Measurements from ENCODE around the gene ANTKMT. TPM values are rescaled to one million over a fixed set of nuclear protein-coding genes. Genes with fewer than 3 reads are reported as not detected.

Gene ANTKMT
- total RNA-seq, 2 donors from 2014 or later, result 29.7 to 46.7 TPM

- Histone ChIP-seq H3K36me3 (peaks cover 40% of the 10 kb centered on the region), H3K9me3 (no peaks in the 10 kb centered on the region), H3K27ac (no peak overlapping the region), H3K4me1 (ENCODE audit: control insufficient read depth in 1 of 2, low read depth in 2 of 2) (peaks cover 8 to 11% of the 10 kb centered on the region in 2 donors), H3K4me3 (no peak overlapping the region), H3K27me3 (replicated peaks; ENCODE audit: insufficient read depth) (no peaks in the 10 kb centered on the region)
- ATAC-seq (ENCODE audit: insufficient number of reproducible peaks, low FRiP score, low read depth), result no peak
- DNase-seq (ENCODE audit: low spot score), result no peak
- TF ChIP-seq, protein P1, sequence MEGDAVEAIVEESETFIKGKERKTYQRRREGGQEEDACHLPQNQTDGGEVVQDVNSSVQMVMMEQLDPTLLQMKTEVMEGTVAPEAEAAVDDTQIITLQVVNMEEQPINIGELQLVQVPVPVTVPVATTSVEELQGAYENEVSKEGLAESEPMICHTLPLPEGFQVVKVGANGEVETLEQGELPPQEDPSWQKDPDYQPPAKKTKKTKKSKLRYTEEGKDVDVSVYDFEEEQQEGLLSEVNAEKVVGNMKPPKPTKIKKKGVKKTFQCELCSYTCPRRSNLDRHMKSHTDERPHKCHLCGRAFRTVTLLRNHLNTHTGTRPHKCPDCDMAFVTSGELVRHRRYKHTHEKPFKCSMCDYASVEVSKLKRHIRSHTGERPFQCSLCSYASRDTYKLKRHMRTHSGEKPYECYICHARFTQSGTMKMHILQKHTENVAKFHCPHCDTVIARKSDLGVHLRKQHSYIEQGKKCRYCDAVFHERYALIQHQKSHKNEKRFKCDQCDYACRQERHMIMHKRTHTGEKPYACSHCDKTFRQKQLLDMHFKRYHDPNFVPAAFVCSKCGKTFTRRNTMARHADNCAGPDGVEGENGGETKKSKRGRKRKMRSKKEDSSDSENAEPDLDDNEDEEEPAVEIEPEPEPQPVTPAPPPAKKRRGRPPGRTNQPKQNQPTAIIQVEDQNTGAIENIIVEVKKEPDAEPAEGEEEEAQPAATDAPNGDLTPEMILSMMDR (IDR thresholded peaks at IDR 0.05), result no peak
Observed at GRCh38 chr16:735982-736453, 15.1 kb downstream of the ANTKMT start.

- no peak overlapping the region for H3K4me3 ChIP-seq
- H3K27ac ChIP-seq, result no peak overlapping the region
- no peaks in the 10 kb centered on the region for H3K9me3 ChIP-seq
- TF ChIP-seq, protein P1 (IDR thresholded peaks at IDR 0.05), result no peak
- peaks cover 34% of the 10 kb centered on the region for H3K36me3 ChIP-seq
- no peaks in the 10 kb centered on the region for H3K27me3 ChIP-seq (replicated peaks; ENCODE audit: insufficient read depth)
- peaks cover 8 to 11% of the 10 kb centered on the region in 2 donors for H3K4me1 ChIP-seq (ENCODE audit: control insufficient read depth in 1 of 2, low read depth in 2 of 2)
- ATAC-seq (ENCODE audit: insufficient number of reproducible peaks, low FRiP score, low read depth) (no peak), DNase-seq (ENCODE audit: low spot score) (no peak)
Observed at GRCh38 chr16:736936-737481, 16.1 kb downstream of the ANTKMT start.

DNA sequence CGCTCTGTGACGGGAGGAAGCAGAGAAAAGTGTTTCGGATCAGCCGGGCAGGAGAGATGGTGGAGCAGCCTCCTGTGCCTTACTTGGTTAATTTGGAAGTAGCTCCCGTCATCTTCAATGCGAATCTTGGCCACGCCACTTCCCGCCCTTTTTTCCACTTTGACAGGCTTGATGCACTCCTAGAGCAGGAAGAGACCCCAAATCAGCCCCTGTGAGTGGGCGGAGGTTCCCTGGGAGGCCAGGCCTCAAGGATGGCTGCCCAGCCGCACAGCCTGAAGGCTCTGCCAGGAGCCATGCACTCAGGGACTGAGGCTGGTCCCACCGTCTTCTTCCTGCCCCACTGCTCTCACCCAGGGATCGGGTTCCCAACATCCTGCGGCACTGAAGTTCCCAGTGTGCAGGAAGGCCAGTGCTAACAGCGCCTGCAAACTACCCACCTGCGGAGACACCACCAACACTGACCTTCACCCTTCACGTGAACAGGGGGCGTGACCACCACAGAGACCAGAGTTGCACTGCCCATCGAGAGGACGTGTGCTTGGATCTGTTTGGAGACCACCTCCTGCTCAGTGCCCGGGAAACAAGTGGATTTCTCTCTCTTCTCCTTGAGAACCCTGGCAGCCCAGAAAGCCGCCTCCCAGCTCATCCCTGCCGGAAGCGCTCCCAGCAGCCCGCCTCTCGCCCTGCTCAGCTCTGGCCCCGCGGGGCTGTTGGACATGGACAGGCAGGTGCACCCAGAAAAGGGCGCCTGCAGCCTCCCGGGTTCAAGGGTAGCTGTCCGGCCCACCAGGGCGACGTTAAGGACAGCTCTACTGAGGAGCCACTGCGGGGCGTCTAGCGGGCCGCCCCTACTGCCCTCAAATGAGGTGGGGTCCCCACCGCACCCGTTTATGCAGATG is 18.9 kb downstream of the ANTKMT start:
- ATAC-seq (ENCODE audit: insufficient number of reproducible peaks, low FRiP score, low read depth) (no peak), DNase-seq (ENCODE audit: low spot score) (no peak)
- TF ChIP-seq, protein P1 (IDR thresholded peaks at IDR 0.05), result no peak
- H3K9me3 ChIP-seq, result no peaks in the 10 kb centered on the region
- H3K27ac ChIP-seq, result no peak overlapping the region
- H3K4me1 ChIP-seq (ENCODE audit: control insufficient read depth in 1 of 2, low read depth in 2 of 2), result peaks cover 8 to 11% of the 10 kb centered on the region in 2 donors
- peaks cover 19% of the 10 kb centered on the region for H3K36me3 ChIP-seq
- H3K27me3 ChIP-seq (replicated peaks; ENCODE audit: insufficient read depth), result no peaks in the 10 kb centered on the region
- peak overlapping the region; percentile 87 for H3K4me3 ChIP-seq

DNA sequence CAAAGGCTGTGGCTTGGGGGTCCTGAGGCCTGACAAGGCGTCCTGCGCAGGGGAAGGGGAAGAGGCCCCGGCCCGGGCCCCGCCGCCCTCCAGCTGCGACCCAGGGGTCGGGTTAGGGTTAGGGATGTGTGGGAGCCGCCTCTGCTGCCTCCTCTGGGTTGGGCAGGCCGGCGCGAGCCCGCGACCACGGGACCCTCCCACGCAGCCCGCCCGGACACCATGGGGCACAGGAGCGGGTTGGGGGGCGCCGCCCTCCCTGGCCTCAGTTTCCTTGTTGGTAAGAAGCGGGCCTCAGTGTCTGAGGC is 19.5 kb downstream of the ANTKMT start:
- H3K9me3 ChIP-seq, result no peaks in the 10 kb centered on the region
- no peaks in the 10 kb centered on the region for H3K27me3 ChIP-seq (replicated peaks; ENCODE audit: insufficient read depth)
- ATAC-seq (ENCODE audit: insufficient number of reproducible peaks, low FRiP score, low read depth) (no peak), DNase-seq (ENCODE audit: low spot score) (no peak)
- peaks cover 8 to 11% of the 10 kb centered on the region in 2 donors for H3K4me1 ChIP-seq (ENCODE audit: control insufficient read depth in 1 of 2, low read depth in 2 of 2)
- peaks cover 17% of the 10 kb centered on the region for H3K36me3 ChIP-seq
- H3K4me3 ChIP-seq, result peak overlapping the region; percentile 87
- TF ChIP-seq, protein P1 (IDR thresholded peaks at IDR 0.05), result no peak
- no peak overlapping the region for H3K27ac ChIP-seq

- Histone ChIP-seq H3K27ac (no peak within 1 kb of the TSS), H3K4me3 (peak within 1 kb of the TSS; percentile 87), H3K9me3 (no peaks in the 10 kb centered on the region), H3K4me1 (ENCODE audit: control insufficient read depth in 1 of 2, low read depth in 2 of 2) (peaks cover 8 to 11% of the 10 kb centered on the region in 2 donors), H3K36me3 (peaks cover 16% of the 10 kb centered on the region), H3K27me3 (replicated peaks; ENCODE audit: insufficient read depth) (no peaks in the 10 kb centered on the region)
- TF ChIP-seq, protein P1 (IDR thresholded peaks at IDR 0.05), result peak; percentile 93
- ATAC-seq (ENCODE audit: insufficient number of reproducible peaks, low FRiP score, low read depth) (peak; percentile 91), DNase-seq (ENCODE audit: low spot score) (peak; percentile 22)
Observed at GRCh38 chr16:740764-741505, 20.0 kb downstream of the ANTKMT start, which contains the start of gene CIAO3. Gene CIAO3, minus strand, starts transcription at chr16:740997. Its CDS starts 12 bp downstream, at chr16:740985.
